GM03348 (cell line): Measurements from ENCODE around the gene CRACDL.

ENCODE experiments used
- DNase-seq: peaks from one replicate; pipeline ENCODE4 v3.0.0; 2012; ENCODE audit warnings: low spot score

CRACDL gene

DNA sequence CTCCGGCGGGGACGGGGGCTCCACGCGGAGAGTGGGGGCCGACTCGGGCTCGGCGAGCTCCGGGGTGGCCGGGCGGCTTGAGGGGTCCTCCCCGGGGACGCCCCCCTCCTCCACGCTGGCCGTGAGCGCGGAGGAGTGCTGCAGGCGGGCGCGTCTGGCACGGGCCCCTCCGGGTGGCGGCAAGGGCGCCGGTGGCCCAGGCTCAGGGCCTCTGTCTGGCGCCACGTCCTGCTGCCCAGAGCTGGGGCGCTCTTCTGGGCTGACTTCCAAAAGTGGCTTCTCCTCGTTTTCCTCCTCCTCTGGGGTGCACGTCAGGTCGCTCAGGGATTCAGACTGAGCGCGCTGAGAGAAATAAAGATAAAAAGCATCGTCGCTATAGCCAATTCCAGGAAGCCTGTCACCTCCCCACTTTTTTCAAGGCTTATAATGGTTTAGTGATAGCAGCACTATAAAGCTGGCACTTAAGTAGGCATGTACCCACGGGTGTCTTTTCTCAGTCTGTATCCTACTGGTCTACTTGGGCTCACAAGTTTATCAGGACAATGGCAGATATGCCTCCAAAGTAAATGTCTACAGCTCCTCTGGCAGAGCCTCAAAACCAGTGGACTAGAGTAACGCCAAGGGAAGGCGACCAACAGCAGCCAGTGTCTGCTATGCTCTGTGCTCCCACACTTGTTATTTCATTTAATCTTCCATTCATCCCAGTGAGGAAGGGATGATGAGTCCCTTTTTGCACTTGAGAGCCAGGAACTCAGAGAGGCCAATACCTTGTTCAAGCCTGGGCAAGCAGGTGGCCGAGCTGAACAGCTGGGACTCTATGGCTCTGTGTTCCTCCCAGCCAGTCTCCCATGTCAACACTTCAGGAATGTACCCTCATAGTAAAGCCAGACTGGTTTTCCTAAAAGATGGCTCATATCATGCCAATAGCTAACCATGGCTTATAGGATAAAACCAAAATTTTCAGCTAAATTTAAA lies 112.5 kb downstream of the CRACDL start:
- DNase-seq = no peak

DNA sequence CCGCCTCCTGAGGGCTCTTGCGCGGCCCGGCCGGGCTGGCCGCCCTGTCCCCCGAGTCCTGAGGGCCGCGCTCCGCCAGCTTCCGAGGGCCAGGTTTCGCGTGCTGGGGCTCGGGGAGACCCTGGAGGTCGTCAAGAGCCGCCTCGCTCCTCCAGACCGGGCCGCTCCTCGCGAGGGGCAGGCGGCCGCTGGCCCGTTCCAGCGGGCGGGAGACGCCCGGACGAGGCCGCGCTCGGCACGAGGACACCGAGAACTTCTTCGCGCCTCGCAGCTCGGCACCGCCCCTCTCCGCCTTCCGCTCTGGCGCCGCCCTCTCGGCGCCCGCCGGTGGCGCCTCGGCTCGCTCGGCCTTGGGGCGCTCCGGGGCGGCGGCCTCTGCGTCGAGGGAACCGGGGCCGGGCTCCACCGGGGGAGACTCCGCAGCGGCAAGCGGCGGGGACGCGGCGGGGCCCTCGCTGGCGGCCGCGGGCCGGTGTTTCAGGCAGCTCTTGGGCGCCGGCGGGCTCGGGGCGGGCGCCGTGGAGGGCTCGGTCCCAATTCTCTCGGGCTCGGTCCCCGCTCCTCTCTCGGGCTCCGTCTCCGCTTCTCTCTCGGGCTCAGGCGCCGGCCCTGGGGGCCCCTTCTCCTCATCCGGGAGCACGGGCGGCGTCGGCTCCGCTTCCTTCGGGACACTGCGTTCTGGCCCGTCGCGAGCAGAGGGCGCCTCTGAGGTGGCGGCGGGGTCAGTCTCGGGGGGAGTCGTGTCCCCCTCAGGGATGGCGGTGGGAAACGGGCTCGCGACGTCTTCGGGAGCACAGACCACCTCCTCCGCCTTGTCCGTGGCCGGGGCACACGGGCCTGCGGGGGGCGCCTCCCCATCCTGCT lies 113.5 kb downstream of the CRACDL start:
- DNase-seq = peak; percentile 24

DNA sequence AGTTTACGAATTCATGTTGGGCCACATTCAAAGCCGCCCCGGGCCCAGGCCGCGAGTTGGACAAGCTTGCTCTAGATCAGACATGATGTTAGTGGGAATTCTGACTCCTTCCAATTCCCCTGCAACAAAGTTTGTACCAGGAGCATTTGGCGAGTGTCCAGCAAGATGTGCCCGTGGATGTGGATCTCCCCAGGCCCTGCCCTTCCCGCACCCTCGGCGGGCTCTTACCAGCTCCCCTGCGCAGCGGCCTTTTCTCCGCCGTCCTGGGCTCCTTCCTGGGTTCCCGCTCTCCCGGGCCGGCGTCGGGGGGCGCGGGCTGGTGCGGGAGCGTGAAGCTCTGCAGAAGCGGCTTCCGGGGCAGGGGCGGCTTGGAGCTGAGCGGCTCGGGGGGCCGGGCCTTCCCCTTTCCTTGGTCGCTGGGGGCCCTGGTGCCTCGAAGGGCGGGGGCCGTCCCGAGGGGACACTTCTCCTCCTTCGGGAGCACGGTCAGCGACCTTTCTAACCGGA lies 114.3 kb downstream of the CRACDL start:
- no peak for DNase-seq

DNA sequence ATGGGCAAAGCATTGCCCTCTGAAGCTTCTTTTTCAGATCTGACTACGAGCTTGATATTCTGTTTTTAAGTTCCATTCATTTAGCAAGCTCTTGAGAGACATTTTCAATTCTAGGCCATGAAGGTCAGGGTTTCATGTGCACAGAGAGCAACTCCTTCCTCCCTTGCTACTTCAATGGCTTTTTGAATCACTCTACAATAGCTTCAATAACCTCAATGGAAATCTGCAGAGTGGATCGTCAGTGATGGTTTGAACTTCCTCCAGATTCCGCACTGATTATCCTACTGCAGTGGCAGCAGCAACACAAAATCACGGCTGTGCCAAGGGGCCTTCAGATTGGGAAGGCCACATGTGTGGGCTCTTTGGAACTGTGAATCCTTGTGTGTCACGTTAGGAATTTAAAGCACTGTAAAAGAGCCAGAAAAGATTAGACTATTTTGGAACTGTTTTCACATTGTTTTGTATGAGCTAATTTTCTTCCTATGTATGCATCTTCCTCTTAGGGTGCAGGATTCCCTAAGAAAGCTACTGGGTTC lies 116.7 kb downstream of the CRACDL start:
- DNase-seq = no peak

DNA sequence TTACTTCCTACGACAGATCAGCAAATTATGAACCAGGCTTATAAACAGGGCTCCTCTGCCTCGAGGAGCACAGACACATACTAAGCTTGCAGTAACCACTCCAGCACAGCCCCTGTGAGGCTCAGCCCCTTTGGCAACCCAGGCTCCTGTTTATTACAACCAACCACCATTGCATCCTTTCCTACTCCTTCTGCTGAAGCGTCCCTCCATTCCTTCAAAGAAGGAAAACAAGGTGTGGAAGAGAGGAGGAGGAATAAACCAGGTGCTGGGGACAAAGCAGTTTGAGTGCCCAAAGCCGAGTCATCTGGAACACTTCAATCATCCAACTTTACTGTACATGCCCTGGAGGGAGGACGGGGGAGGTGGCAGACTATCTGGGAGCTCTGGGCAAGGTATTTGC lies 117.9 kb downstream of the CRACDL start:
- DNase-seq = no peak

DNA sequence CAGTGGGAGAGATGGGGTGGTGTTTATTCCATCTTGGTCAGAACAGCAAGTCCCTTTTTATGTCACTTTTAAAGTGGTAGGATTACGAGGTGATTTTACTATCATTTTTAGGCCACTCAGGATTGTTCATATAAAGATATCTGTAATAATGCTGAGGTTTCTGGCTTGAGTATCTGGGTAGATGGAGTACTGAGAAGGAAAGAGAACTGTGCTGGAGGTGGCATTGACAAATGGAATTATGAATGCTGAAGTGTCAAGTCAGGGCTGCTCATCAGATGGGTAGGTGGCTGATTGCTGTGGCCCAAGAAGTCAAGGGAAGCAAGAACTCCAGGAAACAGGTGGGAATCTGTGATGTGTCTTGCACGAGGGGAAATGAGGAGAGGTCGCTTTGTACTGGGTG lies 119.7 kb downstream of the CRACDL start:
- no peak for DNase-seq

DNA sequence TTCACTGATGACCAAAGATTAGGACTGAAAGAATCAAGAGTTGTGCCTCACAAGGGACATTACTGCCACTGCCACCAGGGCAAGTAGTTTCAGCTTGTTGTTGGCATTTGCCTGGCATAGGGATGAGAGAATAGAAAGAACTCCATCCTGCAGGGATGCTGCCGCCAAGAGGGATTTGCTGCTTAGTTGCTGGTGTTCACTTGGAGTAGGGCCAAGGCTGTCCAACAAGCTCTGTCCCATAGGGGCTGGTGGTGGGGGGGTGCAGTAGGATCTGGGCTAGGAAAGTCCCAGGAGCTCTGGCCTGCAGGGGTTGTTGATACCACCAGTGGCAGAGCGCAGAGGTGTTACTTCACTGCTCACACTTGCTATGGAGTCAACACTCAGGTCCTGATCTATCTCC lies 120.2 kb downstream of the CRACDL start:
- no peak for DNase-seq

DNA sequence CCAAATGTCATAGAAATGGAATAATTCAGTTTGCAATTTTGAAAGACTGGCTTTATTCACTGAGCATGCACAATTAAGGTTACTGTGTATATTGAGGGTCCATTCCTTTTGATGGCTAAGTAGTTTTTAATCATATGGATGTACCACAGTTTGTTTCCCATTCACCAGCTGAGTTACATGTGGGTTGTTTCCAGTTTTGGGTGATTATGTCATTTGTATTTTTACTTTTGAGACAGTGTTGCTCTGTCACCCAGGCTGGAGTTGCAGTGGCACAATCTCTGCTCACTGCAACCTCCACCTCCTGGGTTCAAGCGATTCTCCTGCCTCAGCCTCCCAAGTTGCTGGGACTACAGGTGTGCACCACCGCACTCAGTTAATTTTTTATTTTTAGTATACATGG lies 124.3 kb downstream of the CRACDL start:
- no peak for DNase-seq

DNA sequence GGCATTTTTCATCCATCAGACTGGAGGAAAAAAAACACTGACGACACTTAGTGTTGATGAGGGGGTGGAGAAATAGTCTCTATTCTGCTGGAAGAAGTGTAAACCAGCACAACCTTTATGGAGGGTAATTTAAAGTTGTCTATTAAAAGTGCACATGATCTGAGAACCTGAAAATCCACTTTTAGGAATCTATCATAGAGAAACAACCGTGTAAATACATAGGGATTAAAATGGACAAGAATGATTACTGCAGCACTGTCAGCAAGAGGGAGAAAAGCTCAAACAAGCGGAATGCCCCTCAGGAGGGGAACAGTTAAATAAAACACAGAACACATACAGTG lies 125.5 kb downstream of the CRACDL start:
- no peak for DNase-seq

DNA sequence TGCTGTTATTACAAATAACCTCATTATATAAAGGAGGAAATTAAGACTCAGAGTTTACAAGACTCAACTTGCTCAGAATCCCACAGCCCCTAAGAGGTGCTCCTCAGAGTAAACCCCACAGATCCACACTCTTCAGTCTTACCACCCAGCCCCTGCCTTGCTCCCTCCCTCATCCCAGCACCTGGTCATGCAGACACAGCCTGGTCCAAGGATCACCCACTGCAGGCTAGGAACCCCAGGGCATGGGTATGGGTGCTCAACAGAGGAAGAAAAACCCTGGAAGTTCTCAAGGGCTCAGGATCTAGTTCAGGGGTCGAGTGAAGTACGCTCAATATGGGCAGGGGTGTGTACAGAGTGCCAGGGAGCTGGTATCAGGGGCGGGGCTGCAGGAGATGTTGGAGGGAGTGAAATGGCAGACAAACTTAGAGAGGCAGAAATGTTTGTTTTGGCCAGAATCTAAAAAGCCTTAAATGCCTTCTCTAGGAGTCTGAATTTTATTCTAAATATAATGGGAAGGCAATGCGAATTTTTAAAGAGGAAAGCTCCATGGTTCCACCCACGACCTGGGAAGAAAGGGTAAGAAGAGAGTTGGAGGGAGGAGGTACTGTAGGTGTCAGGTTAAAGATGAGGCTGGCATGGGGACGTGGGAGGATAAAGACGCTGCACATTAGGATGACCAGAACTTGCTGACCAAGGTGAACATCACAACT lies 126.0 kb downstream of the CRACDL start:
- DNase-seq = no peak

DNA sequence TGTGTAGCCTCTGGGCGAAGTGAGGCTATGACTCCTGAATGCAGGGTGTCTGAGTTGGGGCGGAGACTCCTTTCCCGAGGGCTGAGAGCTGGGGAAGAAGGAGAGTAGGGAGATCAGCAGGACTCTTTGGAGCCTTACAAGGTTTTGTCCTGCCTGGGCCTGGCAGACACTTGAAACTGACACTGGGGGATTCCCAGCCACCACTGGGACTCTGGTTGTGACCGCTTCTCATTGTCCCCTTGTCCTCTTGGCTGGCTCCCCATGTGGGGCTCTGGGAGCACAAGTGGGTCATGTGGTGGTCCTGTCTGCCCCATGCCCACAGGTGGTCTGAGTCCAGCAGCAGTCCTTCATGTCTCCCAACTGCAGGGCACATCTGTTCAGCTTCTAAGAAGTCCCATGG lies 126.9 kb downstream of the CRACDL start:
- no peak for DNase-seq

DNA sequence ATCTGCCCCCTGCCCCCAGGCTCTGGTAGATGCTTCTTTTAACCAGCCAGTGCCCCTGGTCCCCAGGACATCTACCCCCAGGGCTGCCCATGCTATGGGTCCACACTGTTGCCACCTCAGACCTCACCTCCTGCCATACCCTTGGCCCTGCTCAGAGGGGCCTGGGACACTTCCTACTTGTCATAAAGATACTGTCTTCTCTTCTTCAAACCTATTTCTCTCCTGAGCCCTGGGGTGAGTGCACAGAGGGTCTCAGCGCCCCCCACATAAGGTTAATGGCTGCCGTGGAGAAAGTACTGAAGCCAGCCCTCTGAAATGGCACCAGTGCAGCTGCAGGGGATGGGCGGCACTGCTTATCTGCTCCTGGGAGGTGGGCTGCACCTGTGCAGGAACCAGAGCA lies 127.5 kb downstream of the CRACDL start:
- no peak for DNase-seq

DNA sequence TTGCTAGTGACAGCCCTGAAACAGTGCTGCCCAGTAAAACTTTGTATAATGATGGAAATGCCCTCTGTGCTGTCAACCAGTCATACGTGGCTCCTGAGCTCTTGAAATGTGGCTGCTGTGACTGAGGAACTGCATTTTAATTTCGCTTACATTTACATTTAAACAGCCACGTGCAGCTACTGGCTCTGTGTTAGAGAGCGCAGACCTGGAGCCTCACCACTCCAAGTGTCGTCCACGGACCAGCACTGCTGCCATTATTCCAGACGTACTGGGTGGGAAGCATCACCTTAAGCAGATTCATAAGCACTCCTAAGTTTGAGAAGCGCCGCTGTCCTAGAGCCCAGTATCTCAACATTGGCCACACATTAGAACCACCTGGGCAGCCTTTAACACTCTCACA lies 128.1 kb downstream of the CRACDL start:
- DNase-seq = no peak

DNA sequence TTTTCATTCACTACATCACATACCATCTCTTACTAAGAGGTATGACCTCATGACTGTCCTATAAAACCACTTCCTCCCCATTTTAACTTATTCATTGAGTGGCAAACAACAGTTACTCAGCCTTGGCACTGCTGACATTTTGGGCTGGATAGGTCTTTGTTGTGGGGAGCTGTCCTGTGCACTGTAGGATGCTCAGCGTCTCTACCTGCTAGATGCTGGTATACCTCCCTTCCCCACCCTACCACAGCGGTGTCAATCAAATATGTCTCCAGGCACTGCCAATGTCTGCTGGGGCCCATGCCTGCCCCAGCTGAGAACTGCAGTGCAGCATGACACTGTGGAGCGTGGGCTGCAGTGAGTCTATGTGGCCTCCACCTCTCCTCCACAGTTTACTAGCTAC lies 128.8 kb downstream of the CRACDL start:
- DNase-seq = no peak

DNA sequence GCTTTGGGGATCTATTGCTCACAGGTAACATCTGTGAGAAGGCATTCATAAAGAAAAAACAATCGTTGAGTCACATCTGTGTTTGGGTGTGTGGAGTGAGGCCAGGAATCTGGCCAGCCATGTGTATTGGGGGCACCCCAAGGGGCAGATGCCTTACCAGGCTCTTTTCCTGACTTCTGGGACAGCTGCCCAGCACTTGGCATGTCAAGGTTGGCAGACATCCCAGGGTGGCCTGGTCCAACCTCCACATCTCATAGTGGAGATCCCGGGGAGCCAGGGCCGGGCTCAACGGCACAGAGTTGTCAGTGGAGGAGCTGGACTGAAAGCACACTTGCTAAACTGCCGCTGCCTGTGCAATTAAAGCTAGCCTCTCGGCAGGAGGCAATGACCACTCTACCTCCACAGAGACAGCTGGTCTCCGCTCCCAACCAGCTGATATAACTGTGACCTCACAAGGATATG lies 129.8 kb downstream of the CRACDL start:
- DNase-seq = no peak

DNA sequence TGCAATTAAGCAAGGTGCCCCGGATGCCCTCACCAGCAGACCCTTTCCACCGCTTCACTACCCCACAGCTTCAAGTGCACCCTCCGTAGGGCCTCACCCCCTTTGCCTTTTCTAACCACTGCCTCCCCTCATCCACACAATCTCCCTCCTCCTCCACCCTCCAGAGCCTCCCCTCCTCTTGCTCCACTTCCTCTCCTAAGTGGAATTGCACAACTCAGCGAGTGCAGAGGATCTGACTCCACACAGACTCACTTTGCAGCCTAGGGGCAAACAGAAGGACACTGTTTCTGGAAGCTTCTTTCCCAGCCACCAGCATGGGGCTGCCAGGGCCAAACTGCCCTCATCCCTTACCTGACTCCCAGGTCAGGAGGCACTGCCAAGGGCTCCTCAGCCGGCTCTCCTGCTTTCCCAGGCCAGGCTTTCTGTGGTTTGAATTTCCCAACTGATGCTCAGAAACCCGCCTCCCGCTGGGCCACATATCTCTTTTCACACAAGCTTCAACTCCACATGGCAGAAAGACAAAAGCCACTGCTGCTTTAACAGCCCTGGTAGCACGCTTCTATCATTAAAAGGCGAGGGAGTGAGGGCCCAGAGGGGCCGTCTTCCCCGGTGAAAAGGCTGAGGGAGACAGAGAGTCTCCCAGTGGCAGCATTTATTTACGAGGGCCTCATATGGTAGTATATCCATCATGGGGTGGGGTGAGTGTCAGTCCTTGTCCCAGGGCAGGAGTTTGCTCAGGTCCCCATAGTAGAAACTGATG lies 130.4 kb downstream of the CRACDL start:
- peak; percentile 47 for DNase-seq

DNA sequence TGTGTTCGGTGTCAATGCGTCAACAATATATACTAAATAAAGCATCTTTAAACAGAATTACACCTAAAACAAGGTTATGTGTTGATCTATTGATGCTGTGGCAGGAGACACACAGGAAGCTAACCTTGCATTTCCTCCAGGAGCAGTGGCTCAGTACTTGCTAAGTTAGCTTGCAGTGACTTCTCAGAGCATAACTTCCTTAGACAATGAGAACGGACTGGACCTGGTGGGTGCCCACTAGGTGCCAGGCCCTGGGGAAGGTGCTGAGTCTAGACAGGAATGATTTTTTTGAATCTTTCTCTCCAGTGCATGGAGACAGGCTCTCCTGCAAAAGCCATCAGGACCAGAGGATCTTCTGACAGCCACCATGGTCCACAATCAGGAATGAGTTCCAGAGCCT lies 131.3 kb downstream of the CRACDL start:
- no peak for DNase-seq

DNA sequence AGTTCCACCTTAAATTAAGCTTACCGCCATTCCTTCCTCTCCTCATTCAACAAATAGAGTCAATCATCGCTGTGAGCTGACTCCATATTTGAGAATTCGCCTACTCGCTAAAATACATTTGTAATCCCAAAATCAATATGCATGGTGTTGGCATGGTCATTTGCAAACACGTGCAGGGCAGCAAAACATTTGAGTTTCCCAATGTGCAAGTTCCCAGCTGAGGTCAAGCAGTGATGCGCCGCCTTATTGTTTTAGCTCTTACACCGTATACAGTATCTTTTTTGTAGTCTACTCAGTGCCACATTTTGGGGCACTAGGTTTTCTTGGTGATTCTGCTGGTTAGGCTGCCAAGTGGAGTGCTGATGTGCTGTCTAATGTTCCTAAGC lies 131.8 kb downstream of the CRACDL start:
- DNase-seq = no peak

DNA sequence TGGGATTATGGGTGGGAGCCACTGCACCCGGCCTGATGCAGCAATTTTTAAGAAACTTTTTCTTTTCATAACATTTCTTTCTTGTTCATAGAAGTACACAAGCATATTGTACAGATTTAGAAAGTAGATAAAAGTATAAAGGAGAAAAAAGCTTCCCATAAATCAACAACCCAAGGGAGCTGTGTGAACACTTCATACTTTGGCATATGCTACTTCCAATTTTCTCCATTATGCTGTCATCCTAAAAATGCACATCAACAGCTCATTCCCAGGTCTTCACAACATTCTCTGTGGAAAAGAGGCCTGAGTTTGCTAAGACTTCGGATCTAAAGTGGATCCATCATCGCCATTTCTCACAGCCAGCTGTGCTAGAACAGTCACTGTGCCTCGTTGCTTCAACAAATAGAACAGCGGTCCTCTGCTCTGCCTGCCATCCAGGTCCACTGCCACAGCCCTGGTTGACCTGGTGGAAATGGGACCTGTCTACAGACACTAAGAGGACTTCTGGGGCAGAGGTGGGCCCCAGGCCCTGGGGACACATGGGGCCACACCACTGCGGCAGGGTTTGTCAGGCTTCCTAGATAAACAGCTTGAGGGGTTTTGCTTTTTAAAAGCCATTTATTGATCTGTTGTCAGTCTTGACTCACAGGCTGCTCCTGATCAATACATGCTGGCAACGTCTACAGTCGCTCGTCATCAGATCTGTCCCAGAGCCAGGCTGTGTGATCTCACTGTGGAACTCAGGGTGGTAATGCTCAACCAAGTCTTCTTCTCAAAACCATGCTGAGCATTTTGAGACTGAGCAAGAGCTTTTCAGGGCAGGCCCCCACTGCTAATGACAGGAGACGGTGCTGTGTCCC lies 132.4 kb downstream of the CRACDL start:
- DNase-seq = no peak

DNA sequence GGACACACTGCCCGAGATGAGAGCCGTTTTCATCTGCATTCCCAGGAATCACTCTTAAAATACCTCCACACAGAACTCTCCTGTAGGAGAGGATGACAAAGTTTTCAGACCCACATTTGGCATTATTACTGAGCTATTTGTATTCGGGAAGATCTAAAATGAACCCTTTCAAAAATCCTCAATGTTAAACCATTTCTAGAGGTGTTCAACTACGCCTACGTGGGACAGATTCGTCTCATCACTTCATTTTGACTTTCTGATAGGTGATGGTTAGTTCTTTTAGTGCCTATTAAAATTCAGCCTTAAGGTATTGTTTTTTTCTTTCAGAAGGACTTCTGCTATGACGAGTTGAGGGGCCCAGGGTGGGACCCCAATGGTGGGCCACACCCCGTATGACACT lies 133.7 kb downstream of the CRACDL start:
- no peak for DNase-seq
